Thyroid gland (tissue), 4 donors: ENCODE measurements around the gene TNFSF4.

Experiments used
- CTCF ChIP-seq, 6 experiments: fragments of 200-600 bp in 3 of 6; fragments of 450-650 bp in 3 of 6; sonication (generic) in 3 of 6; IDR thresholded peaks; one replicate each; pipeline ENCODE4 v1.5.1; 2016 to 2019; ENCODE audit warnings: antibody characterized with exemption in 6 of 6, mild to moderate bottlenecking in 2 of 6, inconsistent platforms in 1 of 6, moderate library complexity in 1 of 6
- POLR2A ChIP-seq, 2 donors: fragments of 450-650 bp; IDR thresholded peaks; one replicate each; pipeline ENCODE4 v1.6.1; 2017; ENCODE audit warnings: antibody characterized with exemption in 2 of 2, mild to moderate bottlenecking in 2 of 2, moderate library complexity in 1 of 2

GRCh38 chr1:173212952-173213491 is 5.9 kb upstream of the TNFSF4 start:
- TF ChIP-seq CTCF (IDR thresholded peaks at IDR 0.05), result no peak
- no peak for TF ChIP-seq POLR2A (IDR thresholded peaks at IDR 0.05)
